ENCODE results near the gene SLC9A2. TPM values are rescaled to one million over a fixed set of nuclear protein-coding genes. Genes with fewer than 3 reads are reported as not detected.

The SLC9A2 gene
- total RNA-seq, 1 donor from 2014 or later, result not detected

- no peak for TF ChIP-seq CTCF (IDR thresholded peaks at IDR 0.05; ENCODE audit: partially characterized antibody, unreplicated experiment)
- DNase-seq, result no peak
- Mint-ChIP-seq H3K4me3 (ENCODE audit: unreplicated experiment) (no peak overlapping the region), H3K36me3 (ENCODE audit: unreplicated experiment) (no peaks in the 10 kb centered on the region), H3K27ac (ENCODE audit: unreplicated experiment) (no peak overlapping the region), H3K4me1 (ENCODE audit: low read depth, unreplicated experiment) (peaks cover 18% of the 10 kb centered on the region), H3K9me3 (ENCODE audit: unreplicated experiment) (peaks cover 4% of the 10 kb centered on the region), H3K27me3 (ENCODE audit: unreplicated experiment) (no peaks in the 10 kb centered on the region)
Observed at GRCh38 chr2:102707796-102708695, 88.7 kb downstream of the SLC9A2 start.

GRCh38 chr2:102708847-102709559 is 89.7 kb downstream of the SLC9A2 start:
- Mint-ChIP-seq H3K27me3 (ENCODE audit: unreplicated experiment) (peaks cover 1% of the 10 kb centered on the region), H3K27ac (ENCODE audit: unreplicated experiment) (no peak overlapping the region), H3K9me3 (ENCODE audit: unreplicated experiment) (peaks cover 4% of the 10 kb centered on the region), H3K4me3 (ENCODE audit: unreplicated experiment) (no peak overlapping the region), H3K4me1 (ENCODE audit: low read depth, unreplicated experiment) (peaks cover 18% of the 10 kb centered on the region), H3K36me3 (ENCODE audit: unreplicated experiment) (no peaks in the 10 kb centered on the region)
- DNase-seq, result no peak
- TF ChIP-seq CTCF (IDR thresholded peaks at IDR 0.05; ENCODE audit: partially characterized antibody, unreplicated experiment), result no peak

GRCh38 chr2:102717308-102718018 is 98.1 kb downstream of the SLC9A2 start:
- Mint-ChIP-seq H3K4me3 (ENCODE audit: unreplicated experiment) (no peak overlapping the region), H3K27ac (ENCODE audit: unreplicated experiment) (no peak overlapping the region), H3K4me1 (ENCODE audit: low read depth, unreplicated experiment) (peaks cover 6% of the 10 kb centered on the region), H3K36me3 (ENCODE audit: unreplicated experiment) (peaks cover 5% of the 10 kb centered on the region), H3K27me3 (ENCODE audit: unreplicated experiment) (peaks cover 3% of the 10 kb centered on the region), H3K9me3 (ENCODE audit: unreplicated experiment) (peaks cover 2% of the 10 kb centered on the region)
- DNase-seq, result peak; percentile 35
- no peak for TF ChIP-seq CTCF (IDR thresholded peaks at IDR 0.05; ENCODE audit: partially characterized antibody, unreplicated experiment)

- Mint-ChIP-seq H3K27me3 (ENCODE audit: unreplicated experiment) (peaks cover 3% of the 10 kb centered on the region), H3K36me3 (ENCODE audit: unreplicated experiment) (peaks cover 5% of the 10 kb centered on the region), H3K27ac (ENCODE audit: unreplicated experiment) (no peak overlapping the region), H3K4me3 (ENCODE audit: unreplicated experiment) (no peak overlapping the region), H3K4me1 (ENCODE audit: low read depth, unreplicated experiment) (peaks cover 6% of the 10 kb centered on the region), H3K9me3 (ENCODE audit: unreplicated experiment) (no peaks in the 10 kb centered on the region)
- no peak for DNase-seq
- no peak for TF ChIP-seq CTCF (IDR thresholded peaks at IDR 0.05; ENCODE audit: partially characterized antibody, unreplicated experiment)
Observed at GRCh38 chr2:102718387-102719316, 99.3 kb downstream of the SLC9A2 start.
